ENCODE data around the gene SNCB. TPM values are rescaled to one million over a fixed set of nuclear protein-coding genes. Genes with fewer than 3 reads are reported as not detected.

The SNCB gene
- polyA plus RNA-seq, 1 of the 3 experiments (the other 2 are of a cell fraction): 0.33 TPM

DNA sequence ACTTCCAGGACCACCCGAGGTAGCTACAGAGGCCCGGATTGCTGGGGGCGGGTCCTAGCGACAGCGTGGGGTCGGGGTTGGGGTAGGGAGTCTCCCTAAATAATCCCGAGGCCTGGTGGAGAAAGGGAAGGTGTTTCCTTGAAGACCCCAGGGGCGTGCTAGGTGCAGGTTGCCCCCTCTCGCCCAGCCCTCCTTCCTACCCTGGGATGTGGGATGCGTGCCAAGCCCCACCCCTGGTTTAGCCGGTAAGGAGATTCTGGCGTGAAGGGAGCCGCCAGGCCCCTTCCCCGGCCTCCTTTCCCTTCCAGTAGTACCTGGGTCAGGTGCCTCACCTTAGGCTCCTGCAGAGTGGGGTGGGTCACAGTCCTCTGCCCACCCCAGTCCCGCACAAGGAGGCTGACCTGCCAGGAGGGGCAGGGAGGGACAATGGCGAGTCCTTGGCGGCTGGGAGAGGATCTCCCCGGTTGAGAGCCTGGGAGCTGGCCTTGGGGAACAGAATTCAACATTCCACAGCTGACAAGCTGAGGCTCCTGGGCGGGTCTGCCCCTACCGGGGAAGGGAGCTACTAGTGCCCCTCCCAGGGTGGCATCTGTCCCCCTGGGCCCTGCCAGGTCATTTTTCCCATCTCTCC is 17.6 kb upstream of the SNCB start:
- peak; percentile 82 for DNase-seq
- POLR2A ChIA-PET: interaction anchor here (1.5 to 1.9 kb wide), 3 partner anchors 13 to 26 kb away, joined by 6 read pairs; partner anchors contain the start of genes EIF4E1B and SNCB

DNA sequence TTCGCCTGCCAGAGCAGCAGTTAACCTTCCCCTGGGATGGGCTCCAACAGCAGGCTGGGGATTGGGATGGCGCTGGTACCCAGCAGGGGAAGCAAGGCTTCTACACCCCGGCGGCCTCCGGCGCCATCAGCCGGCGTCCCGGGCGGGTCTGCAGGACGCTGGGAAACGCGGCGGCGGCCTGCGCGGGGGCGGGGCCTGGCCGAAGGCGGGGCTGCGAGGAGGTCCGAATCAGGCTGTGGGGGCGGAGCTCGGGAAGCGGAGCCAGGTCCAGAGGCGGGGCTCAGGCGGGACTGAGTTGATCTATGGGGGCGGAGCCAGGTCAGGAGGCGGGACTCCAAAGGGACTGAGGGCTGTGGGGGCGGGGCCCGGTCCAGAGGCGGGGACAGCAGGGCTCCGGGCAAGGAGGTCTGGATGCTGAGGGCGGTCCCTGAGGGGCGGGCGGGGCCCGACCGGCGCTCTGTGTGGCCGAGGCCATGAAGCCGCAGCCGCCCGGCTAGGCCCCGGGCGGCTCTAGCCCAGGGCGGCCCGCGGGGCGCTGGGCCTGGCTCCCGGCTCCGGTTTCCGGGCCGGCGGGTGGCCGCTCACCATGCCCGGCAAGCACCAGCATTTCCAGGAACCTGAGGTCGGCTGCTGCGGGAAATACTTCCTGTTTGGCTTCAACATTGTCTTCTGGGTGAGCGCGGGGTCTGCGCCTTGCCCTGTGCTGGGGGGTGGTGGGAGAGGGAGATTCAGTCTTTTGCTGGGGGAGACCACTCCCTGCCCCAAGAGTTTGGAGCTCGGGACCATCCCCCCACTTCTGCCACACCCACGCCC is 16.9 kb upstream of the SNCB start, which contains the start of gene TSPAN17:
Gene TSPAN17 (plus strand): TSS at position 455 of the 813 bp plus-strand sequence. CDS start 132 bp downstream, at position 587.
- Histone ChIP-seq H3K27ac (ENCODE audit: low read depth in 2 of 2, low read length in 1 of 2) (peak within 1 kb of the TSS; percentile 52 to 87; a peak in 3 of 4 replicates), H3K9ac (peak within 1 kb of the TSS; percentile 98), H4K20me1 (ENCODE audit: insufficient read depth) (peaks cover 20% of the 10 kb centered on the region; the same call in 1 of the 2 replicates), H2AFZ (ENCODE audit: low read depth) (peak within 1 kb of the TSS; percentile 96), H3K27me3 (ENCODE audit: insufficient read depth) (no peaks in the 10 kb centered on the region), H3K4me3 (ENCODE audit: low read depth in 2 of 2, low read length in 1 of 2) (peak within 1 kb of the TSS; percentile 89 to 94), H3K79me2 (ENCODE audit: insufficient read depth) (peaks cover 46% of the 10 kb centered on the region), H3K4me2 (peak within 1 kb of the TSS; percentile 99), H3F3A (replicated peaks; ENCODE audit: insufficient read depth) (no peaks in the 10 kb centered on the region), H3K4me1 (ENCODE audit: control insufficient read depth in 1 of 2, insufficient read depth in 2 of 2, low read depth in 1 of 2, low read length in 1 of 2) (peaks cover 4 to 42% of the 10 kb centered on the region in 2 experiments; a peak in 2 of 4 replicates), H3K9me2 (no peaks in the 10 kb centered on the region), H3K9me3 (no peaks in the 10 kb centered on the region), H3K36me3 (replicated peaks in 1 of 2; ENCODE audit: control insufficient read depth in 1 of 2, insufficient read depth in 2 of 2, low read length in 1 of 2) (no peaks in the 10 kb centered on the region)
- POLR2A ChIA-PET: interaction anchor here (0.5 to 1.9 kb wide), 10 partner anchors 9 to 919 kb away, joined by 3 to 7 read pairs (median 4); partner anchors contain the start of genes EIF4E1B, LMAN2, RNF44 and SNCB
- CTCF ChIA-PET: interaction anchor here (0.8 to 5.8 kb wide), 12 partner anchors 11 to 654 kb away, joined by 3 to 38 read pairs (median 6); partner anchors contain the start of genes CLTB, EIF4E1B, SNCB and ZNF346
- WGBS (ENCODE audit: low lambda C conversion rate): 0% methylated on average over 1 of the region's 63 CpGs
- peak; percentile 100 for DNase-seq
- TF ChIP-seq TCF12 (IDR thresholded peaks at IDR 0.05): no peak
- TF ChIP-seq, protein P1, sequence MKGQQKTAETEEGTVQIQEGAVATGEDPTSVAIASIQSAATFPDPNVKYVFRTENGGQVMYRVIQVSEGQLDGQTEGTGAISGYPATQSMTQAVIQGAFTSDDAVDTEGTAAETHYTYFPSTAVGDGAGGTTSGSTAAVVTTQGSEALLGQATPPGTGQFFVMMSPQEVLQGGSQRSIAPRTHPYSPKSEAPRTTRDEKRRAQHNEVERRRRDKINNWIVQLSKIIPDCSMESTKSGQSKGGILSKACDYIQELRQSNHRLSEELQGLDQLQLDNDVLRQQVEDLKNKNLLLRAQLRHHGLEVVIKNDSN (IDR thresholded peaks at IDR 0.05; ENCODE audit: borderline replicate concordance, low read depth): no peak
- TF ChIP-seq, protein P2, sequence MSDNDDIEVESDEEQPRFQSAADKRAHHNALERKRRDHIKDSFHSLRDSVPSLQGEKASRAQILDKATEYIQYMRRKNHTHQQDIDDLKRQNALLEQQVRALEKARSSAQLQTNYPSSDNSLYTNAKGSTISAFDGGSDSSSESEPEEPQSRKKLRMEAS (IDR thresholded peaks at IDR 0.05; ENCODE audit: low read depth): peak; percentile 79
- TF ChIP-seq, protein P3, sequence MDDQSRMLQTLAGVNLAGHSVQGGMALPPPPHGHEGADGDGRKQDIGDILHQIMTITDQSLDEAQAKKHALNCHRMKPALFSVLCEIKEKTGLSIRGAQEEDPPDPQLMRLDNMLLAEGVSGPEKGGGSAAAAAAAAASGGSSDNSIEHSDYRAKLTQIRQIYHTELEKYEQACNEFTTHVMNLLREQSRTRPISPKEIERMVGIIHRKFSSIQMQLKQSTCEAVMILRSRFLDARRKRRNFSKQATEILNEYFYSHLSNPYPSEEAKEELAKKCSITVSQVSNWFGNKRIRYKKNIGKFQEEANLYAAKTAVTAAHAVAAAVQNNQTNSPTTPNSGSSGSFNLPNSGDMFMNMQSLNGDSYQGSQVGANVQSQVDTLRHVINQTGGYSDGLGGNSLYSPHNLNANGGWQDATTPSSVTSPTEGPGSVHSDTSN (IDR thresholded peaks at IDR 0.05): peak; percentile 5; the same call in 1 of the 2 replicates
- peak; percentile 69 for TF ChIP-seq RAD21 (IDR thresholded peaks at IDR 0.05; ENCODE audit: low read length)
- TF ChIP-seq YY1 (IDR thresholded peaks at IDR 0.05; ENCODE audit: low read depth): peak; percentile 83
- peak; percentile 95 for TF ChIP-seq POLR2AphosphoS5 (IDR thresholded peaks at IDR 0.05; ENCODE audit: low read depth, low read length)
- no peak for TF ChIP-seq EZH2phosphoT487 (IDR thresholded peaks at IDR 0.05; ENCODE audit: borderline replicate concordance, low read depth)
- TF ChIP-seq, protein P4, sequence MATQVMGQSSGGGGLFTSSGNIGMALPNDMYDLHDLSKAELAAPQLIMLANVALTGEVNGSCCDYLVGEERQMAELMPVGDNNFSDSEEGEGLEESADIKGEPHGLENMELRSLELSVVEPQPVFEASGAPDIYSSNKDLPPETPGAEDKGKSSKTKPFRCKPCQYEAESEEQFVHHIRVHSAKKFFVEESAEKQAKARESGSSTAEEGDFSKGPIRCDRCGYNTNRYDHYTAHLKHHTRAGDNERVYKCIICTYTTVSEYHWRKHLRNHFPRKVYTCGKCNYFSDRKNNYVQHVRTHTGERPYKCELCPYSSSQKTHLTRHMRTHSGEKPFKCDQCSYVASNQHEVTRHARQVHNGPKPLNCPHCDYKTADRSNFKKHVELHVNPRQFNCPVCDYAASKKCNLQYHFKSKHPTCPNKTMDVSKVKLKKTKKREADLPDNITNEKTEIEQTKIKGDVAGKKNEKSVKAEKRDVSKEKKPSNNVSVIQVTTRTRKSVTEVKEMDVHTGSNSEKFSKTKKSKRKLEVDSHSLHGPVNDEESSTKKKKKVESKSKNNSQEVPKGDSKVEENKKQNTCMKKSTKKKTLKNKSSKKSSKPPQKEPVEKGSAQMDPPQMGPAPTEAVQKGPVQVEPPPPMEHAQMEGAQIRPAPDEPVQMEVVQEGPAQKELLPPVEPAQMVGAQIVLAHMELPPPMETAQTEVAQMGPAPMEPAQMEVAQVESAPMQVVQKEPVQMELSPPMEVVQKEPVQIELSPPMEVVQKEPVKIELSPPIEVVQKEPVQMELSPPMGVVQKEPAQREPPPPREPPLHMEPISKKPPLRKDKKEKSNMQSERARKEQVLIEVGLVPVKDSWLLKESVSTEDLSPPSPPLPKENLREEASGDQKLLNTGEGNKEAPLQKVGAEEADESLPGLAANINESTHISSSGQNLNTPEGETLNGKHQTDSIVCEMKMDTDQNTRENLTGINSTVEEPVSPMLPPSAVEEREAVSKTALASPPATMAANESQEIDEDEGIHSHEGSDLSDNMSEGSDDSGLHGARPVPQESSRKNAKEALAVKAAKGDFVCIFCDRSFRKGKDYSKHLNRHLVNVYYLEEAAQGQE (IDR thresholded peaks at IDR 0.05; ENCODE audit: low read depth, low read length): peak; percentile 43; the same call in 1 of the 2 replicates
- TF ChIP-seq RXRA (IDR thresholded peaks at IDR 0.05; ENCODE audit: borderline replicate concordance, low read depth): no peak
- TF ChIP-seq FOSL2 (IDR thresholded peaks at IDR 0.05; ENCODE audit: borderline replicate concordance, low read depth): no peak
- no peak for TF ChIP-seq MEF2A (IDR thresholded peaks at IDR 0.05; ENCODE audit: borderline replicate concordance, low read depth)
- TF ChIP-seq, protein P5, sequence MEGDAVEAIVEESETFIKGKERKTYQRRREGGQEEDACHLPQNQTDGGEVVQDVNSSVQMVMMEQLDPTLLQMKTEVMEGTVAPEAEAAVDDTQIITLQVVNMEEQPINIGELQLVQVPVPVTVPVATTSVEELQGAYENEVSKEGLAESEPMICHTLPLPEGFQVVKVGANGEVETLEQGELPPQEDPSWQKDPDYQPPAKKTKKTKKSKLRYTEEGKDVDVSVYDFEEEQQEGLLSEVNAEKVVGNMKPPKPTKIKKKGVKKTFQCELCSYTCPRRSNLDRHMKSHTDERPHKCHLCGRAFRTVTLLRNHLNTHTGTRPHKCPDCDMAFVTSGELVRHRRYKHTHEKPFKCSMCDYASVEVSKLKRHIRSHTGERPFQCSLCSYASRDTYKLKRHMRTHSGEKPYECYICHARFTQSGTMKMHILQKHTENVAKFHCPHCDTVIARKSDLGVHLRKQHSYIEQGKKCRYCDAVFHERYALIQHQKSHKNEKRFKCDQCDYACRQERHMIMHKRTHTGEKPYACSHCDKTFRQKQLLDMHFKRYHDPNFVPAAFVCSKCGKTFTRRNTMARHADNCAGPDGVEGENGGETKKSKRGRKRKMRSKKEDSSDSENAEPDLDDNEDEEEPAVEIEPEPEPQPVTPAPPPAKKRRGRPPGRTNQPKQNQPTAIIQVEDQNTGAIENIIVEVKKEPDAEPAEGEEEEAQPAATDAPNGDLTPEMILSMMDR (IDR thresholded peaks at IDR 0.05): peak; percentile 46
- TF ChIP-seq TEAD4 (IDR thresholded peaks at IDR 0.05; ENCODE audit: borderline replicate concordance, insufficient read depth): 0 out of 2 replicates have a peak, but pooled peaks have one; percentile 25

More for the DNA sequence above, 17.6 kb upstream of the SNCB start:
- H3K27ac ChIP-seq (ENCODE audit: low read depth in 2 of 2, low read length in 1 of 2): peak overlapping the region; percentile 52 to 77; a peak in 2 of 4 replicates
- 15% methylated on average over 16 of the region's 20 CpGs for WGBS (ENCODE audit: low lambda C conversion rate)
- CTCF ChIA-PET: interaction anchor here (0.6 to 5.8 kb wide), 9 partner anchors 10 to 464 kb away, joined by 3 to 38 read pairs (median 7); partner anchors contain the start of genes CLTB, EIF4E1B and SNCB
- H3K36me3 ChIP-seq (replicated peaks in 1 of 2; ENCODE audit: control insufficient read depth in 1 of 2, insufficient read depth in 2 of 2, low read length in 1 of 2): peaks cover 0 to 5% of the 10 kb centered on the region in 2 experiments
- H3K79me2 ChIP-seq (ENCODE audit: insufficient read depth): peaks cover 46% of the 10 kb centered on the region
- H3K4me1 ChIP-seq (ENCODE audit: control insufficient read depth in 1 of 2, insufficient read depth in 2 of 2, low read depth in 1 of 2, low read length in 1 of 2): peaks cover 4 to 46% of the 10 kb centered on the region in 2 experiments; a peak in 2 of 4 replicates
- no peaks in the 10 kb centered on the region for H3K9me2 ChIP-seq
- peak overlapping the region; percentile 98 for H3K9ac ChIP-seq
- peak overlapping the region; percentile 99 for H3K4me2 ChIP-seq
- peak overlapping the region; percentile 96 for H2AFZ ChIP-seq (ENCODE audit: low read depth)
- TF ChIP-seq NFIC (IDR thresholded peaks at IDR 0.05; ENCODE audit: borderline replicate concordance): 0 out of 2 replicates have a peak, but pooled peaks have one; percentile 37
- no peak for TF ChIP-seq JUND (IDR thresholded peaks at IDR 0.05)
- no peaks in the 10 kb centered on the region for H3F3A ChIP-seq (replicated peaks; ENCODE audit: insufficient read depth)
- peaks cover 26% of the 10 kb centered on the region; the same call in 1 of the 2 replicates for H4K20me1 ChIP-seq (ENCODE audit: insufficient read depth)
- H3K27me3 ChIP-seq (ENCODE audit: insufficient read depth): no peaks in the 10 kb centered on the region
- no peaks in the 10 kb centered on the region for H3K9me3 ChIP-seq
- peak overlapping the region; percentile 89 to 94 for H3K4me3 ChIP-seq (ENCODE audit: low read depth in 2 of 2, low read length in 1 of 2)
